HG03196 (cell line): ENCODE measurements around the gene LRRIQ1.

ENCODE experiments used
- ATAC-seq: cut with Tn5 transposase; IDR thresholded peaks from one replicate; pipeline ENCODE4 v1.9.1; 2021; ENCODE audit not compliant: unreplicated experiment

Gene LRRIQ1

GRCh38 chr12:85057370-85057963, 21.3 kb downstream of the LRRIQ1 start:
- ATAC-seq = no peak

- no peak for ATAC-seq
Observed at GRCh38 chr12:85058339-85058738, 22.2 kb downstream of the LRRIQ1 start.

- ATAC-seq = no peak
Observed at GRCh38 chr12:85059594-85059993, 23.4 kb downstream of the LRRIQ1 start.

- ATAC-seq = no peak
Observed at GRCh38 chr12:85060916-85061315, 24.8 kb downstream of the LRRIQ1 start.

- no peak for ATAC-seq
Observed at GRCh38 chr12:85065837-85066482, 29.8 kb downstream of the LRRIQ1 start.

- no peak for ATAC-seq
Observed at GRCh38 chr12:85072826-85073225, 36.7 kb downstream of the LRRIQ1 start.

- ATAC-seq = no peak
Observed at GRCh38 chr12:85076688-85077430, 40.7 kb downstream of the LRRIQ1 start.

- ATAC-seq = no peak
Observed at GRCh38 chr12:85085066-85085465, 48.9 kb downstream of the LRRIQ1 start.

GRCh38 chr12:85089792-85090191, 53.6 kb downstream of the LRRIQ1 start:
- ATAC-seq = no peak

GRCh38 chr12:85092814-85093370, 56.7 kb downstream of the LRRIQ1 start:
- no peak for ATAC-seq

- ATAC-seq = no peak
Observed at GRCh38 chr12:85095501-85095900, 59.4 kb downstream of the LRRIQ1 start.

GRCh38 chr12:85130646-85131045, 94.5 kb downstream of the LRRIQ1 start:
- ATAC-seq = no peak

GRCh38 chr12:85138833-85139232, 102.7 kb downstream of the LRRIQ1 start:
- no peak for ATAC-seq

GRCh38 chr12:85147331-85147730, 111.2 kb downstream of the LRRIQ1 start:
- no peak for ATAC-seq

GRCh38 chr12:85152311-85152729, 116.2 kb downstream of the LRRIQ1 start:
- no peak for ATAC-seq

- ATAC-seq = no peak
Observed at GRCh38 chr12:85155791-85156190, 119.6 kb downstream of the LRRIQ1 start.

- ATAC-seq = no peak
Observed at GRCh38 chr12:85156569-85156968, 120.4 kb downstream of the LRRIQ1 start.

- ATAC-seq = no peak
Observed at GRCh38 chr12:85157035-85157603, 121.0 kb downstream of the LRRIQ1 start.

GRCh38 chr12:85163752-85164321, 127.7 kb downstream of the LRRIQ1 start:
- ATAC-seq = no peak

GRCh38 chr12:85179680-85180270, 143.6 kb downstream of the LRRIQ1 start:
- no peak for ATAC-seq

GRCh38 chr12:85182699-85183098, 146.5 kb downstream of the LRRIQ1 start:
- no peak for ATAC-seq
